ENCODE results near the gene CRMP1.
"Not testable (repeated sequence)": the region's sequence is repeated elsewhere in the genome, so short reads cannot be mapped to it uniquely, and the experiment has no call there.

The CRMP1 gene

GRCh38 chr4:5822619-5823018, 70.3 kb downstream of the CRMP1 start:
- no peak for DNase-seq (ENCODE audit: low spot score)

- DNase-seq (ENCODE audit: low spot score): no peak
These were observed 71.1 kb downstream of the CRMP1 start for GRCh38 chr4:5821665-5822358.

- no peak for DNase-seq (ENCODE audit: low spot score)
These were observed 76.0 kb downstream of the CRMP1 start for GRCh38 chr4:5816851-5817375.

- no peak for DNase-seq (ENCODE audit: low spot score)
These were observed 76.8 kb downstream of the CRMP1 start for GRCh38 chr4:5816101-5816500.

GRCh38 chr4:5815641-5816040, 77.2 kb downstream of the CRMP1 start:
- no peak for DNase-seq (ENCODE audit: low spot score)

- DNase-seq (ENCODE audit: low spot score): no peak
These were observed 78.5 kb downstream of the CRMP1 start for GRCh38 chr4:5814421-5814820.

- no peak for DNase-seq (ENCODE audit: low spot score)
These were observed 79.0 kb downstream of the CRMP1 start for GRCh38 chr4:5813882-5814255.

GRCh38 chr4:5812506-5813229, 80.2 kb downstream of the CRMP1 start:
- DNase-seq (ENCODE audit: low spot score): no peak

- not testable (repeated sequence) for DNase-seq (ENCODE audit: low spot score)
These were observed 80.8 kb downstream of the CRMP1 start for GRCh38 chr4:5812057-5812456.

GRCh38 chr4:5810770-5811430, 82.0 kb downstream of the CRMP1 start:
- DNase-seq (ENCODE audit: low spot score): no peak

GRCh38 chr4:5810151-5810550, 82.7 kb downstream of the CRMP1 start:
- no peak for DNase-seq (ENCODE audit: low spot score)

GRCh38 chr4:5809216-5809776, 83.6 kb downstream of the CRMP1 start:
- no peak for DNase-seq (ENCODE audit: low spot score)

GRCh38 chr4:5808081-5808741, 84.7 kb downstream of the CRMP1 start:
- DNase-seq (ENCODE audit: low spot score): peak; percentile 61

GRCh38 chr4:5805270-5805669, 87.6 kb downstream of the CRMP1 start:
- no peak for DNase-seq (ENCODE audit: low spot score)

GRCh38 chr4:5804656-5805055, 88.2 kb downstream of the CRMP1 start:
- DNase-seq (ENCODE audit: low spot score): no peak

GRCh38 chr4:5802565-5802964, 90.3 kb downstream of the CRMP1 start:
- no peak for DNase-seq (ENCODE audit: low spot score)

- peak; percentile 40 for DNase-seq (ENCODE audit: low spot score)
These were observed 91.2 kb downstream of the CRMP1 start for GRCh38 chr4:5801696-5802095.

- peak; percentile 48 for DNase-seq (ENCODE audit: low spot score)
These were observed 92.4 kb downstream of the CRMP1 start for GRCh38 chr4:5800496-5800895.

- no peak for DNase-seq (ENCODE audit: low spot score)
These were observed 93.5 kb downstream of the CRMP1 start for GRCh38 chr4:5799406-5799805.

GRCh38 chr4:5798946-5799345, 93.9 kb downstream of the CRMP1 start:
- DNase-seq (ENCODE audit: low spot score): no peak

- peak; percentile 53 for DNase-seq (ENCODE audit: low spot score)
These were observed 94.4 kb downstream of the CRMP1 start for GRCh38 chr4:5798462-5798861.

GRCh38 chr4:5797866-5798265, 95.0 kb downstream of the CRMP1 start:
- peak; percentile 20 for DNase-seq (ENCODE audit: low spot score)

Measured in left forelimb (tissue), 1 donor.